Panc1 (cell line): Measurements from ENCODE around the gene ITSN2.

Experiments
- CTCF ChIP-seq: fragments of 450-650 bp; IDR thresholded peaks from 2 replicates; pipeline ENCODE4 v1.5.1; 2017; ENCODE audit warnings: mild to moderate bottlenecking
- POLR2AphosphoS5 ChIP-seq: IDR thresholded peaks from 2 replicates; pipeline ENCODE4 v1.6.1; 2012; ENCODE audit warnings: mild to moderate bottlenecking, low read depth, low read length, moderate library complexity
- REST ChIP-seq, 2 experiments: IDR thresholded peaks; 2 replicates each; pipeline ENCODE4 v1.6.1; 2011 to 2012; ENCODE audit warnings: low read depth in 2 of 2, control low read depth in 1 of 2, low read length in 1 of 2, mild to moderate bottlenecking in 1 of 2, moderate library complexity in 1 of 2; ENCODE audit not compliant: insufficient read depth in 1 of 2
- SIN3A ChIP-seq: IDR thresholded peaks from 2 replicates; pipeline ENCODE4 v1.6.1; 2012; ENCODE audit warnings: low read depth, mild to moderate bottlenecking, low read length, moderate library complexity, borderline replicate concordance; ENCODE audit not compliant: insufficient read depth
- TCF7L2 ChIP-seq: IDR thresholded peaks from 2 replicates; pipeline ENCODE4 v1.6.1; 2011; ENCODE audit warnings: mild to moderate bottlenecking, low read depth, low read length, inconsistent platforms

DNA sequence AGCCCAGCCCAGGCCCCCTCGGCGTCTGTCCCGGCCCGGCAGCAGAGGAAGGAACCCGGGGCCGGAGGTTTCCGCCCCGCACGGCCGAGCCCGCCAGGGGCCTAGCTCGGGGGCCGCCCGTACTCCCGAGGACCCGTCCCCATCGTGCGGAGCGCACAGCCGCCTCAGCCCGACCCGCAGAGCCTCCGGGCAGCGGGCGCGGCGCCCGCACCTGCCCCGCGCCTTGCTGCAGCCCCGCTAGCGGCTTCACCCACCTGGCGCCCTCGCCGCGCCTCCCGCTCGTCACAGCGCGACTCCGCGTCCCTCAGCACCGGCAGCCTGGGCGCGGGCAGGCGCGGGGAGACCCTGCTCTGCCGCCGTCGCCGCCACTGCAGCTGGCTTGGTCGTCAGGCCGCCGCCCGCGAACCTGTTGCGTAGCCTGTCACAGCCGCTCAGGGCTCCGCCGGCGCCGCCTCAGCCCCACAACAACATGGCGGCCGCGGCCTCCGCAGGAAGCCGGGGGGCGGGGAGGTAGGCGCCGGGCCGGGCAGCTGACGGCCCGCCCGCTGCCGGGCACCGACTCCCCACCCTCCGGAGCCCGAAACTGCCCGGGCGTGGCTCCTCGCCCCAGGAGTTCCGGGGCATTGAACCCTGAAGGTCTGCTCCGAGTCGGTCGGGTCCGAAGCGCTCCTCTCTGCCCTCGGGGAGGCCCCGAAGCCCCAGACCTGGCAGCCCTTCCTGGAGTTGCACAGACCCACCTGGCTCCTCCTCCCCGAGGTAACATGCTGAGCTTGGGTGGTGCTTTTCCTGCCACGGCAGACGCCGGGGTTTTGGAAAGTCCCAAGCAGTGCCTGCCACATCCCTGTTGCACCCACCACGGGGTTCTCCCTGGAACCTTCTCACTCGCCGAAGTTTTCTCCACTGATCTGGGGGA lies at the start of gene ITSN2:
- TF ChIP-seq CTCF (no peak), TCF7L2 (no peak), POLR2AphosphoS5 (peak; percentile 82), REST (IDR thresholded peaks at IDR 0.05; ENCODE audit: insufficient read depth in 1 of 2, low read depth in 2 of 2, low read length in 1 of 2) (no peak), SIN3A (peak; percentile 58; the same call in 1 of the 2 replicates)
